CD4-positive, alpha-beta T cell treated with Interleukin-17A for 1 hour (primary cell): Measurements from ENCODE around the gene ESR1.
A peak's percentile ranks its signal among the peaks of the same experiment; 100 is the strongest.
"Not testable (repeated sequence)": the region's sequence is repeated elsewhere in the genome, so short reads cannot be mapped to it uniquely, and the experiment has no call there.

Experiments used
- DNase-seq: peaks from one replicate; pipeline ENCODE4 v3.0.0-alpha.2; 2020

The ESR1 gene

DNA sequence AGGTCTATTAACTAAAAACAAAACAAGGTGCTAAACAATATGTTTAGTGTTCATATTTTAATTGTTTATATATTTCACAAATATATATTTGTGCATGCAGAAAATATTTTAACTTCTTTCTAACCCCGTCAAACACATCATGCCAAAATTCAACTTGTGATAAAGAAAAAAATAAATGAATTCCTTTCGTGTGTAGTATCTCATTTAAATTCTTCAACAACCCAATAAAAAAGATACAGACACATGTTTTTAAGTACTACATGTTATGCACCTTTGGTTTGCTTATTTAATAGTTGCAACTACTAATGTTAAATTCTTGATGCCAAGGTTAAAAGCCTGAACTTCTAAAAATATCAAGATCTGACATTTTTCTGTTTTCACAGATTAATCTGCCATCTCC is 252.4 kb downstream of the ESR1 start:
- DNase-seq: no peak

DNA sequence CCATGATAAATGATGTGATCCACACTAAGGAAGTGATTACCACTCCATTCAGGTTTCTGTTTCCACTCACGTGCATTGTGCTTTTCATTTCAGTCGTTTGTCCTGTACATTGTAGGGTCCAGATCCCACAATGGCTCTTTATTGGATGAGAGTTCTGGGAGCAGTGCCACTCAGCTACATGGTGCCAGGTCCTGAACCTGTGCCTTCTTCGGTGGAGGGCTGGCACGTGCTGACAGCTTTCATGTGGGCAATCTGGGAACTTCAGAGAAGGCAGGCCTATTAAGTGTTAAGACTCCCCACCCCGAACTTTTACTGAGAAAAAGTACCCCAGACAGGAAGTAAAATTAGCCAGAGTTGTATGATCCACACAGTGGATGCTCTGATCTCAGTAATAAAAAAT is 255.0 kb downstream of the ESR1 start:
- DNase-seq: no peak

DNA sequence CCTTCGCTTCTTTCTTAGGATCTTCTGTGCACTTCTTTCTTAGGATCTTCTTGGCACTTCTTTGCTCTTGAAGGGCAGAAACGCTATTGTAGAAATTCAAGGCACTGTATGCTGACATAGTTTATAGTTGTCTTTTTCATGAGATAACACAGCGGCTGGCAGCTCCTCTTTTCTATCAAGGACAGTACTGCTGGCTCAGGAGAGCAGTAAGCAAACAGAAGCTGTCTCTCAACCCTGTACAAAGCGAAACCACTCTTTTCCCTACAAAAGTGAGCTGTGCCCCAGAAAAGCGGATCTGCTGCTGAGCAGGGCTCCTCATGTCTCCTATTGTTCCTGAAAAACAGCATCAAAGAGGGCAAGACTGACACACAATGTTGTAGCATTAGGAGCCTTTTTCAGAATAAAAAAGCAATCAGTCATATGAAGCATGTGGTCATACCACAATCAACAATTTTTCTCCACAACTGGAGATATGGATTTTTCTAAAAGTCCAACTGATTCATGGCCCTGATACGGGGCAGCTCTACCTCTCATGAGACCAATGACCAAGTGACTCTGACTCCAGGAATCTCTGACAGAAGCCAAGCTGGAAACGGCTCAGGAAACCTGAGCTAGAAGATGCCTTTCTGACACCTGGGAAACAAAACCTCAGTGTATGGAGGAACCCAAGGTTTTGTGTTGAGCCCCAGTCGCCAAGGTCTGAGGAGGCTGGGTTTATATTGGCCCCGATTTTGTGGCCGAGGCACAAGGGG is 255.9 kb downstream of the ESR1 start:
- DNase-seq: no peak

DNA sequence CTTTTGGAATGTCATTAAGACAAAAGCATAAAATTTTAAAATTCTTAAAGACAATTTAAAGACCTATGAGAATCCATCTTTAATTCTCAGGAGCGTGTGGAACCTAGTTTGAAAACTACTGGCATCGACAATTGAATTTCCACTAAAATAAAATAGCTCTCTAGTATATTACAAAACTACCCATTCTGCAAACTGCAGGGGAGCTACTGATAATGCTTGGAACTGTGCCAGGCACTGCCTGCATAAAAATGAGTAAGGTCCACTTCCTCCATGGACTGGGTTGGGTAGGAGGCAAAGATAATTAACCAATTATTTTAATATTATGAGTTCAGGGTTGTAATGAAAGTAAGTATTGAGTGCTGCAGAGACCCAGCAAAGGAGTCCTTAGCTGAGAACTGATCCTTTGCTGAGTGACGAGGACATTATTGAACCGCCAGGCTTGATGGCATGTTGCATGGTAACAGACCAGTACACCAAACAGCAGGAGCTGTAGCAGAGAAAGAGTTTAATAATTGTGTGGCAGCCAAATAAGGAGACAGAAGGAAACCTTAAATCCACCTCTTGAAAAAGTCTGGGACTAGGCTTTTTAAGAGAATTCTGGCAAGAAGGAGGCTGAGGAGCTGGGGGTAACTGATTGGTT is 261.3 kb downstream of the ESR1 start:
- DNase-seq: no peak

DNA sequence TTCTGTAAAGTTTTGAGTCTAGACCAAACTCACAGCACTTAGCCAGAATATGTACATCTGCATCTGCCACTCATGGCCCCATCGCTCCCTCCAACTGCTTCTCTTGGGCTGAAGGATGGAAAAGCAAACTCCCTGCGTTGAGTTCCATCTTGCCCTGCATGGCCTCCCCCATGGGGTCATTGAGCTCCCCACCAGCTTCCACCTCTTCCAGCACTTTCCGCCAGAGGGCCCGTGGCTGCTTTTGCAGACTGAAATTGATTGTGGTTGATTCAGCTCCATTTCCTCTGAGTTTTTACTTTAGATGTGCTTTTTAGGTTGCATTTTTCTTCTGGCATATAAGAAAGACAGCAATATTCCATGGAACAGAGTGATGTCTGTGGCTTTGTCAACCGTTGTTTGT is 263.1 kb downstream of the ESR1 start:
- no peak for DNase-seq

DNA sequence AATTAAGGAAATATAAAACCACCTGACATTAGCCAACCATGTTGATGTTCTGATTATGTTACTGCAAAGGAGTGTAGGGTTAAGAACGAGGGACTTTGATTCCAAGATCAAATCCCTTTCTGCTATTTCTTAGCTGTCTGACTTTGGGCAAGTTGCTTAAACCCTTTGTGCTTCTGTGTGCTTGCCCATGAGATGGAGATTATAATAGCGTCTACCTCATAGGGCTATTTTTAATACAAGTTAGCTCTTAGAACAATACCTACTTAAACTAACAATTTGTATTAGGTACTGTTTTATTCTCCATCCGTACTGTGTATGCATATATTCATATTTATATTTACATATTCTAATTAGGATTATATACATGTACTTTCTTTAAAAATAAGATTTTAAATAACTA is 263.8 kb downstream of the ESR1 start:
- DNase-seq: no peak

DNA sequence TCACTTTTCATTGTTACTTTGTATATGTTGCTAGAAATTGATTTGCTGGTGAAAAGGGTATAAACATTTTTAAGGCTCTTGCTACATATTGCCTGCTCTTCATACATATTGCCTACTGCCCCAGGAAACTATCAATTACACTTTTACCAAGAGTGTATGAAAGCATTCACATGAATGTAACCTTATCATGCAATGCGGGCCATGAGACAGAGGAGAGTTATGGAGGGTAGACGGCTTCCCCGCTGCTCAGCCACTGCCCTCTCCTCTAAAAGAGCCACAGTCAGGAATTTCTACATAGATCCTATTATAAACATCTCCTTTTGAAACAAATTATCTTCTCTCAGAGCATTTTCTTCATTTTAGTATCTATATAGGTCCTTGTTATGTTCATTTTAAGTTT is 264.4 kb downstream of the ESR1 start:
- DNase-seq: no peak

DNA sequence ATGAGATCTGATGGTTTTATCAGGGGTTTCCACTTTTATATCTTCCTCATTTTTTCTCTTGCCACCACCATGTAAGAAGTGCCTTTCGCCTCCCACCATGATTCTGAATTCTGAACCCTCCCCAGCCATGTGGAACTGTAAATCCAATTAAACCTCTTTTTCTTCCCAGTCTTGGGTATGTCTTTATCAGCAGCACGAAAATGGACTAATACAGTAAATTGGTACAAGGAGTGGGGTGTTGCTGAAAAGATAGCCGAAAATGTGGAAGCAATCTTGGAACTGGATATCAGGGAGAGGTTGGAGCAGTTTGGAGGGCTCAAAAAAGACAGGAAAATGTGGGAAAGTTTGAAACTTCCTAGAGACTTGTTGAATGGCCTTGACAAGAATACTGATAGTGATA is 268.8 kb downstream of the ESR1 start:
- DNase-seq: not testable (repeated sequence)

DNA sequence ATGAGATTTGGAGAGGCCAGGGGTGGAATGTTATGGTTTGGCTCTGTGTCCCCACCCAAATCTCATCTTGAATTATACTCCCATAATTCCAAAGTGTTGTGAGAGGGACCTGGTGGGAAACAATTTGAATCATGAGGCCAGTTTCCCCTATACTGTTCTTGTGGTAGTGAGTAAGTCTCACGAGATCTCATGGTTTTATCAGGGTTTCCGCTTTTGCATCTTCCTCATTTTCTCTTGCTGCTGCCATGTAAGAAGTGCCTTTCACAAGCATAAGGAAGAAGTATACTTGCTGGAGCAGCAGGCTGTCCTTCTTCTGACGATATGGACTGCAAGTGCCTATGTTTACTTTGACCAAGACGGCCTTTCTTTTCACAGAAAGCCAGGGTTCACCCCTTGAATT is 270.5 kb downstream of the ESR1 start:
- no peak for DNase-seq

DNA sequence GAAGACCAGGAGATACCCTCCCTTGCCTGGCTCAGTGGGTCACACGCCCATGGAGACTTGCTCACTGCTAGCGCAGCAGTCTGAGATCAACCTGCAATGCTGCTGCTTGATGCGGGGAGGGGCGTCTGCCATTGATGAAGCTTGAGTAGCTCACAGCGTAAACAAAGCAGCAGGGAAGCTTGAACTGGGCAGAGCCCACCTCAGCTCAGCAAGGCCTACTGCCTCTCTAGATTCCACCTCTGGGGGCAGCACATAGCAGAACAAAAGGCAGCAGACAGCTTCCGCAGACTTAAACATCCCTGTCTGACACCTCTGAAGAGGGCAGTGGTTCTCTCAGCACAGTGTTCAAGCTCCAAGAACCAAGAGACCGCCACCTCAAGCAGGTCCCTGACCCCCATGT is 271.3 kb downstream of the ESR1 start:
- DNase-seq: no peak

DNA sequence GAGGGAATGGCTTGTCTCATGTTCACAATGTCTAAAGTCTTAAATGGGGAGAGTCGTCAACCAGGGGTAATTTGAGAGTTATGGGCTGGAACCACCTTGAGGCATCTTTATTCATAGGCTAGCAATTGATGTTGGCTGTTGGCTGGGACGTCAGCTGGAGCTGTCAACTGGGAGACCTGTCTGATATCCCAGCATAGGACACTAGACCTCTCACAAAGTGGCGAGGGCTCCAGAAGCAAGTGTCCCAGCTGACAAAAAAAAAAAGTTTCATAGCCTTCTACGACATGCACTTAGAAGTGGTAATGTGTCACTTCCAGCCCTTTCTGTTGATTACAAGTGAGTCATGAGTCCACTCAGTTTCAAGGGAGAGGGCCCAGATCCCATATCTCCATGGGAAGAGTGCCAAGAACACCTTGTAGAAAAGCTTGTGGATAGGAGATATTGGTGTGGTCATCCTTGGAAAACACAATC is 278.0 kb downstream of the ESR1 start:
- DNase-seq: no peak

DNA sequence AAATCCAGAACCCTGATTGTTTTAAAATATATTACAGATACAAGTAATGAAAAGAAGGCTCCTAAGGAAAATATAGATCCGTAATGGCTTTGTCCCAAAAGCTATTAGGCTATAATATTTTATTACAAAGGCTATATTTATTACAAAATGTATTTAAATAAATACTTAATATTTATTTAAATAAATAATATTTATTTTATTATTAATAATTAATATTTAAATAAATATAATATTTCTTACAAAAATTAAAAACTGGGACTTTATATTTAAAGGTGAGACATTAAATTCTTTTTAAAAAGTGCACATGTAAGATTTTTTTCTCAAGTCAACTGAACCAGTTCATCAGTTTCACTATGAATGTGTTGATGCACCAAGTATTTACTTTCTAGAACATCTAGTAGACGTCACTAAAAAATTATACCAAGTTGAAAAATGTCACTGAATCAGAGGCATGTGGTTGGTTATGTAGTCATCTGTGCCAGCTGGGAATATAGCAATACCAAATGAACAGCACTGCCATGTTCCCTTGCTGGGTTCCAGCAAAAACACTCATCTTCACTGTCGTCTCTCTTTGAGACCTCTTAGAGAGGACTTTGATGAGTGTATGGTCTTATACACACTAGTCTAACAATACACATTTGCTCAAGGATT is 278.9 kb downstream of the ESR1 start:
- no peak for DNase-seq

DNA sequence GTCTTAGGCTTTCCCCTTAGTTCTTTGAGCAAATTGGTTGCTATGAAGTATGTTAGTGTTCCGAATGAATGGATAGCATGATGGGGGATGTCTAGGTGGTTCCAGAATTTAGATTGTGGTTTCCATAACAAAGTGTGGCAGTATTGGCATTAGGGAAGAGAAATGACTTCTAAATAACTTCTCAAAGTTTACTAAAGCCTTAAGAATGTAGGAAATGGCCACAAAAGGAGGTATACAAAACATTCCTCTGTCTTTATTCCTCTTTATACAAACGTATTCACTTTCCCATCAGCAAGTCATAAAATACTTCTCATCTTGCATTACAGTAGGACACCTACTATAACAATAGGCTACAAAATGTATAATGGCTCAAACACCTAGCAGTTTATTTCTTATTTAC is 279.6 kb downstream of the ESR1 start:
- DNase-seq: no peak

DNA sequence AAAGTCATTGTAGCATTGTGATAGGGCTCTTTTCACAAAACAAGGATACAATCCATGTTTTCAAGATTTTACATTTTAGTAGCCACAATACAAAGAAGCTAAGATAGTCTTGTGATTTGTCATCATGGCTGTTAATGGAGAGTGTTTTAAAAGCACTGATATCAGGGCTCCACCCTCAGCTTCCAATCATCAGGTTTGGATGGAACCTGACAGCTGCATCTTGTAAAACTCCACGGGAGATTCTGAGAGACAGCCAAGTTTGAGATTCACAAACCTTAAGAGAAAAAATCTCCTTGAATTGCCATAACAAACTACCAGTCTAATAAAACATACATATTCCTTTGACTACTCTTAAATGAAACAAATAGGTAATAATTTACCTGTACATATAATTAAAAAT is 280.2 kb downstream of the ESR1 start:
- DNase-seq: no peak

DNA sequence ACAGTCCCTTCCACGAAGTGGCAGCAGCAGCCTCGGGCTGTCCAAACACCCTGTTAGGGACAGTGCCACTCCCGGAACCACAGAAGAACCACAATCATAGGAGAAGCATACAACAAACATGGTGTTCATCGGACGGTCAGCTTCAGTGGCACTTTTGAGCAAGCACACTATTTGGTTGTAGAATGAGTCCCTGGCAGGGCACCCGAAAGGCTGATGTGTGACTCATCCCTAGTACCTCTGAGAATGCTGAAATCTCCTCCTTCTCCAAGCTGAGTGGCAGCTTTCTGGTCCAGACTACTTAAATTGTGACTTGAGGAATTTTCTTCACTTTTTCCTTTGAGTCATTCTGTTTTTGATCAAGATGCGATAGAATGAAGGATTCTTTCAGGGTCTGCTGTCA is 282.5 kb downstream of the ESR1 start:
- DNase-seq: no peak

DNA sequence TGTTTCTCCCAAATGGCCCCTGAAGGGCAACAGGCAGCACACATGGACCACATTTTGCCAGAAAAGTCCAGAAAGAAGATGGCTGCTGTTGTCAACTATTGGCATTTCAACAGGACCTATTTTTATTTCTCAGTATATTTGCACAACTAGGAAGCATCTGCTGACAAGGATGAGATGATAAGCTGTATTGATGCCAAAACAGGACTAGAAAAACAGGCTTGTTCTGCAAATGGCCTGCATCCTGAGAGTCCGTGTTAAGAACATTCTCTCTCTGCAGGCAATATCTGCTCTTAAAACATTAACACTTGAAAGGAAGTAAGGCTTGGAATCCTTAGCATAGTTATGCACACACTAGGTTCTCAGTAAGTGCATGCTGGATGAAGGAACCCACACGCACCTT is 283.7 kb downstream of the ESR1 start:
- no peak for DNase-seq

DNA sequence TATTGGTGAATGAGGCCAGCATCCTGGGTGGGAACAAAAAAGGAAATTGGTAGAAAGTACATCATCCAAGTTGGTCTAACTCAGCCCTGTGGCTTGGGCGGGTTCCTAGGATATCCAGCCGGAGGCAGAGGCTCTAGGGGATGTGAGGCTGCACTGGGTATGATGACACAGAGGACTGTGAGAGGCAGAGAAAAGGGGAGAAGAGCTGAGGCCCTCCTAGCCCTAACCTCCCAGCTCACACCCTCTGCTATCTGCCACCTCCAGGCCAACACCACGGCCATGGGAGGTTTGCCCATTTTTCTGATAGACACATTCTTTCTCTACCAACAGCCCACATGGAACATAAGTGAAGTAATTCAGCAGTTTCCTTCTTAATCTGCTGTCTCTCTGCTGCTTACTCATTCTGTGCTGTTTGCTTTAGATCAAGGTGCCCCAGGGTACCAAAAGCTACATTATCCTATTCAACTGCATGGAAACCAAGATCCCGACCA is 284.4 kb downstream of the ESR1 start:
- DNase-seq: no peak

DNA sequence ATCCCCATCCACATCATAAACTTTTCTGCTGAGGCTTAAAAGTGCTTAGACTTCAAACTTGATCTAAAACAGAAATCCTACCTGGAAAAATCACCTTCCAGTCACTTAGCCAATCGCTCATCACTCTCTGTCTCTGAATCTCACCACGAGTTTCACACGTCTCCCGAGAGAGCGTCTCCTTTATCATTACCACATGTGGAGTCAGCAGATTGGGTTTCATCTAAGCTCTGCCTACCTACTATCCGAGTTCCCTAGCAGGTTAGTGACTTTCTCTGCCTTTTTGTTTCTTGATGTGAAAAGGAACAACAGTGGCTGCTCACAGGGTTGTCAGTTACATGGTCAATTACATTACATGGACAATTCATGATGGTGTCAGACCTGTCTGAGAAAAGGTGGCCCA is 286.2 kb downstream of the ESR1 start:
- no peak for DNase-seq

DNA sequence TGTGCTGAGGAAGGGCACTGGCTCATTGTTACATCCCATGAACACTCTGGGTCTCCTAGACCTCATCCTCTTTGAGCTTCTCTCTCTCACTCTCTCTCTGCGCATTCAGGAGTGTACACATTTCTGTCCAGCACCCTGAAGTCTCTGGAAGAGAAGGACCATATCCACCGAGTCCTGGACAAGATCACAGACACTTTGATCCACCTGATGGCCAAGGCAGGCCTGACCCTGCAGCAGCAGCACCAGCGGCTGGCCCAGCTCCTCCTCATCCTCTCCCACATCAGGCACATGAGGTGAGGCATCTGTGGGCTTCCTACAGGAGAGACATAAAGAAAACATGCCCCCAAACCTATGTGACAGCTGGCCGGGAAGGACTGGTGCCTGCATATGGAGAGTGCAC is 286.8 kb downstream of the ESR1 start:
- no peak for DNase-seq

DNA sequence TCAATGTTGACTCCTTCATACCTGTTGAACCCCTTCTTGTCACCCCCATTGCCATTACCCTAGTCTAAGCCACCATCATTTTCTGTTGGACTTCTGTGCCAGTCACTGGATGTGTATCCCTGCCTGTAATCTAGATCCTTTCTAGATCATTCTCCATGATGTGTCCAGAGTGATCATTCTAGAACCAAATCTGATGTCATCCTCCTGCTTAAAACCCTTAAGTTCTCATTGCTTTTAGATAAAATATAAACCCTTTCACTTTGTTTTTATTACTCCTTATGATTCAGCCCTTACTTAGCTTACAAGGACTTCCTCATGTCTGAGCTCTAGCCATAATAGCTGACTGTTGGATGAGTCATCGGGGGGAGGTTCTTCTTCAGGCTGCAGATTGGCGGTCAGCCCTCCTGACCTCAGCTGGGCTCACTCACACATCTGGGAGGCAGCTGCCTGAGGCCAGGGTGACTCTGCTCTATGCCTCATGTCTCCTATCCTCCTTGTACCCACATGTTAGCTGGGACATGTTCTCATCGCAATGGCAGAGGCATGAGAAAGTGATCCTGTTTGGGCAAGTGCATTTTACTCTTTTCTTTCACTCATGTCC is 287.6 kb downstream of the ESR1 start:
- DNase-seq: peak; percentile 8

DNA sequence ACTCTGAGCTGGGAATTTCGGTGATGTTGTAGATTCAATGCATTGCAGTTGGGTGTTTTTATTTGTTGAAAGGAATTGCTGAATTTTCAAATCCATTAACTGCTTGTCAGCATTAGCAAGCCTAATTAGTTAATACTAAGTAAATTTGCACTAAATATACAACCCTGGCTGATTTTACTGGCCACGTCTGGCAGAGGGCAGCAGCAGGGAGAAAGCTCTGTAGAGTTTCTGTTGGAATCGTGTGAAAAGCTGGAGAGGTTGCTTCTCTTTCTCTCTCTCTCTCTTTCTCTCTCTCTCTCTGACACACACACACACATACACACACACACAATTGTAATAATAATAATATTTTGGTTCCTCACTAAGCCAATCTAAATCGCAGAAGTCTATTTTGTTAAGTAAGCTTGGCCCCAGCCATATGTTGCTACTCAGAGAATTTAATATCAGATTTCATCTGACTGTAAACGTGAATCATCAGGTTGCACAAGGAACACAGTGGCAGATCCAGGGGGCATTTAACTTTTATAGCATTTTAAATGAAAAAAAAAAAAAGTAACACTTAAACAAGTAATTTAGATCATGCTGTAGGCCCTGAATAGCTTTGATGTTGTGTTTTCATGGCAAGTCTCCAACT is 289.5 kb downstream of the ESR1 start:
- DNase-seq: no peak

DNA sequence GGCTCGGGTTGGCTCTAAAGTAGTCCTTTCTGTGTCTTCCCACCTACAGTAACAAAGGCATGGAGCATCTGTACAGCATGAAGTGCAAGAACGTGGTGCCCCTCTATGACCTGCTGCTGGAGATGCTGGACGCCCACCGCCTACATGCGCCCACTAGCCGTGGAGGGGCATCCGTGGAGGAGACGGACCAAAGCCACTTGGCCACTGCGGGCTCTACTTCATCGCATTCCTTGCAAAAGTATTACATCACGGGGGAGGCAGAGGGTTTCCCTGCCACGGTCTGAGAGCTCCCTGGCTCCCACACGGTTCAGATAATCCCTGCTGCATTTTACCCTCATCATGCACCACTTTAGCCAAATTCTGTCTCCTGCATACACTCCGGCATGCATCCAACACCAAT is 291.2 kb downstream of the ESR1 start:
- no peak for DNase-seq
